Measurements from ENCODE around the gene TSHZ1.

TSHZ1 gene

DNA sequence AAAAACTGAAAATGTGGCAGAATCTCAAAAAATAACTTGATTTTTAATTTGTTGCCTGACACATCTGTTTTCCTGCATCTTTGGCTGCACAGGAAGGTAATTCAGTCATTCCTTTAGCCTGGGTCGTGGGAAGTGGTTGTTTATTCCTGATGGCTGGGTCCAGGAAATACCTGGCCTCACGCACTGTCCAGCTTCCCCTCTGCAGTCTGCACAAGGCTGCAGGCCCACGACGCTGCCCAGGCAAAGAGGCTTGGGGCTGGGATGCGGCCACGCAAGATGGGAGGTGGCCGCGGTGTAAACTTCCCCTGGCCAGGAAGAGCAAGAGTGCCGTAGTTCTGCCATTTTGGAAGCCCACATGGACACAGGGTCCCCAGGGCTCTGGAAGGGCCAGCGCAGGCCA, 28.2 kb downstream of the TSHZ1 start:
- Histone ChIP-seq H3K27ac (ENCODE audit: low read length) (no peak overlapping the region), H4K20me1 (ENCODE audit: insufficient read depth, low read length) (peaks cover 80% of the 10 kb centered on the region), H3K36me3 (replicated peaks; ENCODE audit: low read depth, low read length) (peaks cover 61% of the 10 kb centered on the region), H3K9ac (ENCODE audit: low read length) (no peak overlapping the region), H3K9me3 (ENCODE audit: insufficient read depth, low read length) (no peaks in the 10 kb centered on the region), H2AFZ (ENCODE audit: low read depth, low read length) (no peak overlapping the region), H3K79me2 (ENCODE audit: low read length) (peaks cover 98% of the 10 kb centered on the region), H3K27me3 (ENCODE audit: low read depth, low read length) (no peaks in the 10 kb centered on the region), H3K4me2 (ENCODE audit: low read length) (no peak overlapping the region), H3K4me1 (ENCODE audit: low read length) (peaks cover 4% of the 10 kb centered on the region; the same call in 1 of the 2 replicates), H3K4me3 (ENCODE audit: low read length) (no peak overlapping the region)
- TF ChIP-seq CTCF (IDR thresholded peaks at IDR 0.05; ENCODE audit: low read depth, low read length) (no peak), EZH2phosphoT487 (IDR thresholded peaks at IDR 0.05; ENCODE audit: low read depth) (no peak)

DNA sequence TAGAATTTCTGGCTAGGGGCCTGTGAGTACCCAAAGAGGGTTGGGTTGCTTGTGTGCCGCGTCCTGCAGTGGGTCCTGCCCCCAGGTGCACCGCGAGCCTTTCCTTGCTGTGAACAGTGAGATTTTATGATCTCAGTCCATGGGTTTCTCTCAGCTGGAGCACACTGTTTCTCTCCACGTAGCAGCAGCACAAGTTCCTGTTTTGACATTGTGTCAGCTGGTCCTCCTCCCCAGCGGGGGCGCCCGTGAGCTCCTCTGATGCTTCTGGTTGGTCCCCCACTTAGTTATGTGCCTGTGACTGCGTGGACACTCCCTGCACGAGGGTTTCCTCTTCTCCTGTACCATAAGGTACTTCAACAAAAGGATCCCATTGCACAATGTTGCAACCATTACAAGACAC, 29.8 kb downstream of the TSHZ1 start:
- no peak for TF ChIP-seq EZH2phosphoT487 (IDR thresholded peaks at IDR 0.05; ENCODE audit: low read depth)
- peak; percentile 53 for TF ChIP-seq CTCF (IDR thresholded peaks at IDR 0.05; ENCODE audit: low read depth, low read length)
- Histone ChIP-seq H3K9me3 (ENCODE audit: insufficient read depth, low read length) (no peaks in the 10 kb centered on the region), H3K27ac (ENCODE audit: low read length) (no peak overlapping the region), H3K36me3 (replicated peaks; ENCODE audit: low read depth, low read length) (peaks cover 54% of the 10 kb centered on the region), H3K79me2 (ENCODE audit: low read length) (peaks cover 98% of the 10 kb centered on the region), H3K27me3 (ENCODE audit: low read depth, low read length) (no peaks in the 10 kb centered on the region), H4K20me1 (ENCODE audit: insufficient read depth, low read length) (peaks cover 74% of the 10 kb centered on the region), H3K9ac (ENCODE audit: low read length) (no peak overlapping the region), H3K4me2 (ENCODE audit: low read length) (no peak overlapping the region), H2AFZ (ENCODE audit: low read depth, low read length) (no peak overlapping the region), H3K4me3 (ENCODE audit: low read length) (no peak overlapping the region), H3K4me1 (ENCODE audit: low read length) (peaks cover 4% of the 10 kb centered on the region; the same call in 1 of the 2 replicates)

- H2AFZ ChIP-seq (ENCODE audit: low read depth, low read length), result no peak overlapping the region
- H3K79me2 ChIP-seq (ENCODE audit: low read length), result peaks cover 98% of the 10 kb centered on the region
- H3K9ac ChIP-seq (ENCODE audit: low read length), result no peak overlapping the region
- TF ChIP-seq CTCF (IDR thresholded peaks at IDR 0.05; ENCODE audit: low read depth, low read length) (no peak), EZH2phosphoT487 (IDR thresholded peaks at IDR 0.05; ENCODE audit: low read depth) (no peak)
- peaks cover 63% of the 10 kb centered on the region for H4K20me1 ChIP-seq (ENCODE audit: insufficient read depth, low read length)
- peaks cover 8% of the 10 kb centered on the region for H3K4me1 ChIP-seq (ENCODE audit: low read length)
- no peaks in the 10 kb centered on the region for H3K9me3 ChIP-seq (ENCODE audit: insufficient read depth, low read length)
- H3K27me3 ChIP-seq (ENCODE audit: low read depth, low read length), result no peaks in the 10 kb centered on the region
- H3K27ac ChIP-seq (ENCODE audit: low read length), result no peak overlapping the region
- H3K36me3 ChIP-seq (replicated peaks; ENCODE audit: low read depth, low read length), result peaks cover 45% of the 10 kb centered on the region
- no peak overlapping the region for H3K4me2 ChIP-seq (ENCODE audit: low read length)
- no peak overlapping the region for H3K4me3 ChIP-seq (ENCODE audit: low read length)
Observed at GRCh38 chr18:75241705-75242104, 31.1 kb downstream of the TSHZ1 start.

DNA sequence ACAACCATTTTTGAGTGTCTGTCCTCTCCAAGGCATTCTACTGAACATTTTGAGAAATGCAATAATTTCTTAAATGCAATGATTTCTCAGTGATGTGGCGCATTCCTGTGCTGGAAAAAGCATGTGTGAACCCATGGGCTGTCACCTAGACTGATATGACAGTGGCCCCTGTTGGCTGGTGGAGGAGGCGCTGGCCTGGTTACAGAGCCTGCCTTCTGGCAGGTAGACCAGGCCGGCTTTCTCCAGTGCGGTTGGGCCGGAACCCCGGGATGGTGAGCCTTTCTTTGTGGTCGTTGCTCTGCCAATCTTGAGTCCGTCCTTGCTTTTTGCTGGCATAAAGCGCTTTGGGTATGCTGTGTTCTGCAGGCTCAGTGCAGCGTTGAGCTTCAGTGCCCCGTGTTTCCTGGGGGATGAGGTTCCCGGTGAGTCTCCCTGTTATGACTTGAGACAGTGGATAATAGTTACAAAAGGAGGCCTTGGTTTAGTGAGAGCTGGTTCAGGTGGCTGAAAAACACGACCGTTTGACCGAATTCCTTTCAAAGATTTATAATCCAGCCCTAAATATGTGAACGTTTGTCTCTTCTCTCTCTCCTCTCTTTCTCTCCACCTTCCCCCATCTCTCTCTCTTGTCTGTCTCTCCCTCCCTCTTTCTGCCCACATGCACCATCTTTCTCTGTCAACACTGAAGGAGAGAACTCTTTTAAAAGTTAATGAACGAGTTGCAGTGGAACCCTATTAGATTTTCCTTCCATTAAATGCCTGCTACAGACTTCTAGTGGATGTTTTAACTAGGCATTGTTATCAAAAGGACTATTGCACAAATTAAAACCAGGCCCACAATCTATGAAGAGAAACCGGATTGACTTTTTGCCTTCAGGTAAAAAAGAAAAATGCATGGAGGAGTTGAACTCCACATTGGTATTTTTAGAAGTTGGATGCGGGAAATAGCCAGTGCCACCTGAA, 34.0 kb downstream of the TSHZ1 start:
- no peak overlapping the region for H3K4me2 ChIP-seq (ENCODE audit: low read length)
- H2AFZ ChIP-seq (ENCODE audit: low read depth, low read length), result no peak overlapping the region

More for the DNA sequence above, 34.0 kb downstream of the TSHZ1 start:
- Histone ChIP-seq H3K9me3 (ENCODE audit: insufficient read depth, low read length) (no peaks in the 10 kb centered on the region), H4K20me1 (ENCODE audit: insufficient read depth, low read length) (peaks cover 43% of the 10 kb centered on the region), H3K4me3 (ENCODE audit: low read length) (no peak overlapping the region), H3K9ac (ENCODE audit: low read length) (no peak overlapping the region), H3K79me2 (ENCODE audit: low read length) (peaks cover 100% of the 10 kb centered on the region), H3K27me3 (ENCODE audit: low read depth, low read length) (no peaks in the 10 kb centered on the region), H3K27ac (ENCODE audit: low read length) (no peak overlapping the region), H3K36me3 (replicated peaks; ENCODE audit: low read depth, low read length) (peaks cover 27% of the 10 kb centered on the region), H3K4me1 (ENCODE audit: low read length) (peaks cover 36% of the 10 kb centered on the region)
- no peak for TF ChIP-seq EZH2phosphoT487 (IDR thresholded peaks at IDR 0.05; ENCODE audit: low read depth)
- TF ChIP-seq CTCF (IDR thresholded peaks at IDR 0.05; ENCODE audit: low read depth, low read length), result peak; percentile 50

All from OCI-LY3 (cell line).